Esophagus (tissue), 2 donors: ENCODE measurements around the gene DGKD. TPM values are rescaled to one million over a fixed set of nuclear protein-coding genes. Genes with fewer than 3 reads are reported as not detected.

Experiments used
- H3K27ac ChIP-seq, 2 donors: one replicate each; pipeline ENCODE4 v1.5.1; 2013; ENCODE audit warnings: low read depth in 2 of 2, mild to moderate bottlenecking in 2 of 2, inconsistent platforms in 1 of 2, low read length in 1 of 2, moderate library complexity in 1 of 2
- H3K27me3 ChIP-seq, 2 donors: one replicate each; pipeline ENCODE4 v1.6.1; 2013; ENCODE audit warnings: low read length in 2 of 2, control low read depth in 1 of 2, mild to moderate bottlenecking in 1 of 2; ENCODE audit not compliant: insufficient read depth in 2 of 2, control insufficient read depth in 1 of 2
- H3K36me3 ChIP-seq, 2 donors: one replicate each; pipeline ENCODE4 v1.6.1; 2013; ENCODE audit warnings: low read length in 1 of 2; ENCODE audit not compliant: control insufficient read depth in 2 of 2, insufficient read depth in 2 of 2
- H3K4me1 ChIP-seq, 2 donors: one replicate each; pipeline ENCODE4 v1.6.1; 2013; ENCODE audit warnings: low read length in 1 of 2; ENCODE audit not compliant: control insufficient read depth in 2 of 2, insufficient read depth in 2 of 2
- H3K4me3 ChIP-seq, 2 donors: one replicate each; pipeline ENCODE4 v1.5.1; 2013; ENCODE audit warnings: low read length in 2 of 2, mild to moderate bottlenecking in 2 of 2, low read depth in 1 of 2, moderate library complexity in 1 of 2
- H3K9me3 ChIP-seq, 2 donors: one replicate each; pipeline ENCODE4 v1.6.1; 2013; ENCODE audit warnings: mild to moderate bottlenecking in 2 of 2, low read depth in 1 of 2, low read length in 1 of 2, moderate library complexity in 1 of 2; ENCODE audit not compliant: control insufficient read depth in 2 of 2, insufficient read depth in 1 of 2
- WGBS, 2 donors: extraction: QIAGEN DNeasy Blood & Tissue Kit; methylation state at CpG; one replicate each; pipeline ENCODE4 v1.1.7; 2013; 5-methylcytosine and 5-hydroxymethylcytosine counted together
- polyA plus RNA-seq, 2 donors: library from polyadenylated mRNA; stranded (reverse); fragments of 200-250 nt; gene quantifications; one replicate each; pipeline ENCODE4 v1.2.3, GENCODE V29; 2013
- donor health status: healthy with polysubstance abuse.
- donor health status: Bipolar disorder and iron deficiency.

The DGKD gene
- polyA plus RNA-seq, 2 donors, result 3.3 to 15.4 TPM

DNA sequence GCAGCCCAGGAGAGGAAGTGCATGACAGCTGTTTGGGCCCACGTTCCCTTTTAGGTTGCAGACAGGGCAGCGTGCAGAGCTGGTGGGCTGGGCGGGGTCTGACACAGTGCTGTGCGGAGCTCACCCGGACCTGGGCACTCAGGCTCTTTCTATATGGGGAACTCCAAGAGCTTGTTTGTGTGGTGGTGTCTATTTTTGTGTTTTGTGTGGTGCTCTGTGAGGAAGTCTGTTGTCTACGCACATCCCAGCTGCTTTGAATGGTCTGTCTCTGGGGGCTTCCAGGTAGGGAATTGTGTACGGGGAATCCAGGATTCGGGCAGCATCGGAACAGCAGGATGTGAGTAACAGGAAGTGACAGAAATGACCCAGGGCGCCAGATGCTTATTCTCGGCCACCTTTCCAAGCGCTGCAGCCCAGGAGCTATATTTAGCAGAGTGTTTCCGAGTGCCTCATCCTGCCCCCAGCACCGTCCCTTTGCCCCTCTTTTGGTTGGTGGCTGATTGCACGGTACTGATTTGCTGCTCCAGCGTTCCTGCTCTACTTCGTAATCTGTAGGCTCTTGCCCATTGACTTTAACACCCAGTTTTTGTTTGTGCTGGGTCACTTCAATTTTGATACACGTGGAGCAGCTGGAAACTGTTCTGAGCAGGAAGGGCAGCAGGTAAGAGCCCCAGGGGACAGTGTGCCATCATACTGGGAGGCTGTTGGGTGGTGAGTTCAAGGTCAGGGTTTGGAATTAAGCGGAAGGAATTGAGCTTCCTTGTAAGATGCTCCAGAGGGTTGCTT is 64.7 kb downstream of the DGKD start:
- peak overlapping the region in 1 of 2 donors; percentile 11 for H3K27ac ChIP-seq
- WGBS, 2 donors, result 62 to 63% methylated on average over 18 to 19 of the region's 19 CpGs
- H3K4me1 ChIP-seq, result peaks cover 6 to 10% of the 10 kb centered on the region in 2 donors
- H3K9me3 ChIP-seq, result no peaks in the 10 kb centered on the region
- H3K27me3 ChIP-seq, result no peaks in the 10 kb centered on the region
- H3K4me3 ChIP-seq, result no peak overlapping the region
- no peaks in the 10 kb centered on the region for H3K36me3 ChIP-seq

DNA sequence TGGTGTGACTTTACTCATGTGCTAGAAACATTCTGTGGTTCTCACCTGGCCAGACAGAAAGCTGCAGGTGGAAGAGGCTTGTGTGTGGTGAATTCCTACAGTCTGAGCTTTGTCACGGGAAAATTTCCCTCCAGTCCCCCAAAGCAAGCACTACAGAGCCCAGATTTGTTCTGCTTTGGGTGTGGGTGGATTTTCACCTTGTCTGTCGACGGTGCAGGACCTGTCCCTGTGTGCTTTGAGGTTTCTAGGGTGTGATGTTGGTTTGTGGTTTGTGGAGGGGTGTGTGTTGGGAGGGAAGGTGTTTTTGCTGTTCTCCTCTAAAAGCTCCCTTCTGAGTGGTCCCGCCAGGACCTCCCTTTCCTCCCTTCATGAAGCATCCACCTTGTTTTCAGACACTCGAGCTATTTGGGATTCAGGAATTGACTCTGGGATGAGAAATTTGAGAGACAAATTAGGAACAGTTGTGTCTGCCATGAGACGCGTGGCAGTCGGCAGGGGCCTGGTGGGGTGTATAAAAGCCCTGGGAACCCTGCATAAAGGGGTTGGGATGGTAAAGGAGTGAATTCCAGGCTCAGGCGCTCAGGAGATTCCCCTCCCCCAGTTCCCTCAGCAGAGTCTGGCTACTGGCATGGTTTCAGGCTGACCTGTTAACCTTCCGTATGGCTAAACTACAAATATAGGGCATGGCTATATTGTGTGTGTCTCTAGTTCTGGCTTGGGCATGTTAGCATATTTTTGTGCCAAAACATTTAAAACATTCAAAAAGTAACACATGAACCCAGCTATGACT is 65.5 kb downstream of the DGKD start:
- Histone ChIP-seq H3K36me3 (no peaks in the 10 kb centered on the region), H3K27ac (peak overlapping the region in 1 of 2 donors; percentile 6), H3K4me1 (peaks cover 5 to 6% of the 10 kb centered on the region in 2 donors), H3K27me3 (no peaks in the 10 kb centered on the region), H3K4me3 (no peak overlapping the region), H3K9me3 (no peaks in the 10 kb centered on the region)
- WGBS, 2 donors, result 62 to 71% methylated on average over 10 of the region's 10 CpGs

DNA sequence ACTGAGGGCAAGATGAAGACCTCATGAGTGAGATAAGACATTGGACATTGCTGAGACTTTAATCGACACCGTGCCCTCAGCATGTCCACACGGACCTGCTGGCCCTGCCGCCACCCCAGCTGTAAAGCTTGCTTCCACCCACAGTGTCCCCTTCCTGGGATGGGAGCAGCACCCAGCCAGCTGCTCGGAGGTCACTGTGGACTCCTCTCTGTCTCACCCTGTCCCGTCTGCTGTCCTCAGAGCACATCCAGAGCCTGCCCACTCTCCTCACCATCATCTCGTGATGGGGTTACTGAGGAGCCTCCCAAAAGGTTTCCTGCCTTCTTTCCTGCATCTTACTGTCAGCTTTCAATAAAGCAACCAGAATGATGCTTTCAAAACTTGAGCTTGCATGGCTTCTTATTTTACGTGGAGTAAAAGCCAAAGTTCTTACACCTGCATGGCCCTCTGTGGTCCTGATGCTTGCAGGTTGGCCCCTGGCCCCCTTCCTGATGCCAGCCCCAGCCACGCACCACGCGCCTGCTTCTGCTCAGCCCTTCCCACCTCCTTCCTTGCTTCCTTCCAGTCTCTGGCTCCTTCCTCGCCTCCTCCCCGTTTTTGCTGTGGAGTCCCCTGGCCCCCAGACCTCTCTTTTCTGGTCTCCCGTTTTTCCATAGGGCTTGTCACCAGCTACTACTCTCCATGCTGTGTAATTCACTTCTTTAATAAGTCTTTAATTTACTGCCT is 67.0 kb downstream of the DGKD start:
- Histone ChIP-seq H3K9me3 (no peaks in the 10 kb centered on the region), H3K27me3 (no peaks in the 10 kb centered on the region), H3K36me3 (no peaks in the 10 kb centered on the region), H3K27ac (no peak overlapping the region), H3K4me3 (no peak overlapping the region), H3K4me1 (peaks cover 5 to 6% of the 10 kb centered on the region in 2 donors)
- WGBS, 2 donors, result 85 to 86% methylated on average over 14 of the region's 14 CpGs

DNA sequence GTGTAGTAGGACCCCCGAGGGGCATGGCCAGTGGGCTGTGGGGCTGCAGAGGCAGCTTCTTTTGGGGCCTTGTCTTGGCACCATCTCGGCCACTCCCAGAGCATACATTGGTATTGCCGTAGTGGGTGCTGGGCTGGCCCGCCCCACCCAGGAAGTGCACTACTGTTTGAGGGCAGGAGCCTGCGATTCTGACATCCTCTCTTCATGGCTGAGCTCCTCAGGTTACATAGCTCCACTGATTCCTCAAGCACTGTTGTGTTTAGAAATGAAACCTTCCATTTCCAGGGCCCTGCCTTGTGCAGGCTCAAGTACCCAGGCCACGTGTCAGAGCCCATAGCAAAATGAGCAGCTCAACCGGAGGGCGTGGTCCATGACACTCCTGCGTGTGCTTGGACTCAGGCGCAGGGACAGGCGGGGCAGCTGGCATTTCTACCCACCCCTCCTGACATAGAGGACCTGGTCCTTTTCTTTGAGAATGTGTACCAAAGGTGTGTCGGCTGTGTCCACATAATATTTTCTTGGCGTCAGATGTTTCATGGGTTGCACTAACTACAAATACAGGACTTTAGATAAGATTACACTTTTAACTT is 67.9 kb downstream of the DGKD start:
- Histone ChIP-seq H3K4me1 (peaks cover 5 to 6% of the 10 kb centered on the region in 2 donors), H3K36me3 (no peaks in the 10 kb centered on the region), H3K27me3 (no peaks in the 10 kb centered on the region), H3K9me3 (no peaks in the 10 kb centered on the region), H3K27ac (peak overlapping the region in 1 of 2 donors; percentile 48), H3K4me3 (no peak overlapping the region)
- 55 to 62% methylated on average over 13 of the region's 13 CpGs for WGBS, 2 donors

DNA sequence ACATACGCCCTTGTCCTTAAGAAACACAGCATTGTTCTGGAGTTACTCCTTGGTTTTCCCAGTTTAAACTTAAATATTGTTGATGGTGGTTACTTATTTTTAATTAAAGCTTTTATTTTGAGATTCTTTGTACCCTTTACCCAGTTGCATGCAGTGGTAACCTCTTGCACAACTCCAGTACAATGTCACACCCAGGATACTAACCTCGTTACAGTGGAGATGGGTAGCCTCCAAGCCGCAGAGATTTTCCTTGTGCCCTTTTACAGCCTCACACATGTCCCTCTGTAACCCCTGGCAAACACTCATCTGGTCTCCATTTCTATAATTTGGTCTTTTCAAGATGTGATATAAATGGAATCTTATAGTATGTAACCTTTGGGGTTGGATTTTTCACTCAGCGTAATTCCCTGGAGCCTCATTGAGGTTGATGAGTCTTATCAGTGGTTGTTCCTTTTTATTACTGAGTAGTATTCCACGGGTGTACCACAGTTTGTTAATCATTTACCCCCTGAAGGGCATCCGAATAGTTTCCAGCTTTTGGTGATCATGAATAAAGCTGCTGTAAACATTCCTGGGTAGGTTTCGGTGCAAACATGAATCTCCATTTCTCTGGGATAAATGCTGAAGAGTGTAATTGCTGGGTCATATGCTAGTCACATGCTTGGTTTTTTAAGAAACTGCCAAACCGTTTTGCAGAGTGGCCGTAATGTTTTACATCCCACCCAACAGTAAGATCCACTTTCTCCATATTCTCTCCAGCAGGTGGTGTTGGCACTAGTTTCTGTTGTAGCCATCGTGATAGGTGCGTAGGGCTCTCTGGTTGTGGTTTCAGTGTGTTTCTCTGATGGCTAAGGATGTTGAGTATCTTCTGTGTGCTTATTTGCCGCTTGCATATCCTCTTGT is 68.6 kb downstream of the DGKD start:
- Histone ChIP-seq H3K36me3 (no peaks in the 10 kb centered on the region), H3K9me3 (no peaks in the 10 kb centered on the region), H3K27ac (no peak overlapping the region), H3K4me1 (peaks cover 5 to 6% of the 10 kb centered on the region in 2 donors), H3K27me3 (no peaks in the 10 kb centered on the region), H3K4me3 (no peak overlapping the region)
- 81 to 91% methylated on average over 12 of the region's 12 CpGs for WGBS, 2 donors

DNA sequence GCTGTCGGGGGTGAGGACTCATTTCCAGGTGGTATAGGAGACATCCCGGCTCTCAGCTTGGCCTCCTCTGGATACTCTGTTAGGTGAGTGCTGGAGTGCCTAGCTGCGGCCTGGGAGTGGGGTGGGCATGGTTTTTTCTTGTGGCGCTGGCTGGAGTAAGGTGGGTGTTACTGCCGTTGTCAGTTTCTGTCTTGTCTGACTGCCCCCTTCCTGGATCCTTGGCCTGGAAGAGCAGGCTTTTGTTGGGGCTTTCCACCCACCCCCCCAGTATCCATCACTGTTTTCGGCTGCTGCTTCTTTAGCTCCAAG is 69.2 kb downstream of the DGKD start:
- no peaks in the 10 kb centered on the region for H3K36me3 ChIP-seq
- no peak overlapping the region for H3K27ac ChIP-seq
- no peaks in the 10 kb centered on the region for H3K27me3 ChIP-seq
- H3K4me1 ChIP-seq, result peaks cover 5% of the 10 kb centered on the region in 2 donors
- no peak overlapping the region for H3K4me3 ChIP-seq
- H3K9me3 ChIP-seq, result no peaks in the 10 kb centered on the region
- WGBS, 2 donors, result 96 to 97% methylated on average over 6 of the region's 6 CpGs

DNA sequence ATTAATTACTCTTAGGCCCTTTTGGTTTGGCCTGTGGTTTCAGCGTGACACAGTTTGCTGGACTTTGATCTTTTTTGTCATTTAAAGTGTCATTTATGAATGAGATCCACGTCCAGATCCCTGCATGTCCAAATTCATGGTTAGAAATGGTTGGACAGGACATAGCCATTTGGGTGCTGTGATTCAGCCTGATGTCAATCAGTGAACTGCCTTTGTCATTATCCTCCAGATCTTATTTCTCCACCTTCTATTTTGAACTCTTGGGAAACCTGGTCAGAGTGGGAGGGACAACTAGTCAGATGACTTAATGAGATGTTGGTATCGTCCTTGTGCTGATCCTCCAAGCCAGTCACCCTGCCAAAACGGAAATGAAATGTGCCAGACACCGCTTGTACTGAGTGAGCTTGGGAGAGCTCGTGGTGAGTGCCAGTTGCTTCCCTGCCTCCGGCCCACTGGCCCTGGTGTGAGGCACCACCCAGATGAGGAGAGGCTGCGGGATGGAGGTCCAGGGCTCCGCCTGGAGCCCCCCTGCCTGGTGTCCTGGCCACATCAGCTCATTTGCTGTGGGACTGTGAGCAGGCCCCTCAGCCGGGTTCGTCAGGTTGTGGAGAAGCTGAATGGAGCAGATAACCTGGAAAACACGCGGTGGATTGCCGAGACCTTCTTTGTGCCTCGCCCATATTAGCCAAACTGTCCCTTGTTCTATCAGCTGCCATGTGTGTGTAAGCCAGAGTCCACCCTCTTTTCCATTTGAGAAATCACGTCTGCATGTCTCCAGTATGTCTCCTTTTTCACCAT is 70.1 kb downstream of the DGKD start:
- Histone ChIP-seq H3K36me3 (no peaks in the 10 kb centered on the region), H3K9me3 (no peaks in the 10 kb centered on the region), H3K27me3 (no peaks in the 10 kb centered on the region), H3K4me3 (no peak overlapping the region), H3K4me1 (peaks cover 5% of the 10 kb centered on the region in 2 donors), H3K27ac (no peak overlapping the region)
- WGBS, 2 donors, result 86 to 88% methylated on average over 16 of the region's 16 CpGs

DNA sequence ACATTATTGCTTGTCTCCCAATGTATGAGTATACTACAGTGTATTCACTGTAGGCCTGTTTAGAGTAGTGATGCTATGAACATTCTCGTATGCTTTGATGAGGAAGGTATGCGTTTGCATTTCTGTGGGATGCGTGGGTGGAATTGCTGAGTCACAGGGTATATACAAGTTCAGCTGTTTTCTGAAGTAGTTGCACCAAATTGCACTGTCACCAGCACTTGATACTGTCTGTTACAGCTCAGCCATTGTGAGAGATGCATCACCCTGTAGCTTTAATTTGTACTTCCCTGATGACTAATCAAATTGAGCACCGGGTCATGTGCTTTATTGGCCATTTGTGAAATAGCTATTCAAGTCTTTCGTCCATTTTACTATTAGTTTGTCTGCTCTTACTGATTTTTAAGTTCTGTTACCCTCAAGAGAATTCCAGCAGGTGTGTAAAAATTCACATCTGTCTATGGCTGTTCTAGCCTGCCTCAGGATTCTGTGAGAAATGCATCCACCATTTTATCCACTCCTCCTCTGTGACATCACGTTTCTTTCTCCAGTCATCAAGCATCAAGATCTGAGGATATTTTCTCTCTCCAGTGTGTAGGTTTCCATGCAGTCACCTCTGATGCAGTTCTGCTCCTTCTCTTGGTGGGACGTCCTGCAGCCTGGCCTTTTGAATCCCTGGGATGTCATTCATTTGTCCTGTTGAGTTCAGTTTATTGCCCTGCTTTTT is 72.5 kb downstream of the DGKD start:
- Histone ChIP-seq H3K27ac (no peak overlapping the region), H3K4me1 (peaks cover 0 to 5% of the 10 kb centered on the region in 2 donors)

More for the DNA sequence above, 72.5 kb downstream of the DGKD start:
- no peaks in the 10 kb centered on the region for H3K36me3 ChIP-seq
- H3K4me3 ChIP-seq, result no peak overlapping the region
- no peaks in the 10 kb centered on the region for H3K27me3 ChIP-seq
- 82% methylated on average over 7 of the region's 7 CpGs for WGBS, 2 donors
- no peaks in the 10 kb centered on the region for H3K9me3 ChIP-seq
